HEK293 (cell line): ENCODE data around the gene CTF1.

ENCODE experiments used
- CTCF ChIA-PET: fragments of 350-600 bp; formaldehyde crosslinking; extraction: SDS; loops from one replicate; lab custom pipeline; 2021; ENCODE audit warnings: antibody characterized with exemption; lab: Yijun Ruan, JAX
- POLR2A ChIA-PET: fragments of 300-600 bp; formaldehyde crosslinking; extraction: SDS; loops from one replicate; lab custom pipeline; 2020; ENCODE audit warnings: antibody characterized with exemption, inconsistent platforms; lab: Yijun Ruan, JAX
- H3K27ac ChIP-seq: fragments of 200-500 bp; sonication (Bioruptor generic); 2 replicates; pipeline ENCODE4 v1.5.1; 2014; ENCODE audit warnings: low read depth, low read length, control low read depth, inconsistent platforms; ENCODE audit errors: extremely low read depth
- H3K36me3 ChIP-seq, 2 experiments: fragments of 200-500 bp in 1 of 2; sonication (Bioruptor generic) in 1 of 2; 1 replicate in 1 of 2; 2 replicates in 1 of 2; pipeline ENCODE4 v1.5.1; 2014 to 2017; ENCODE audit warnings: inconsistent platforms in 2 of 2, low read length in 2 of 2; ENCODE audit not compliant: control insufficient read depth in 2 of 2, insufficient read depth in 1 of 2
- H3K4me1 ChIP-seq: fragments of 200-500 bp; sonication (Bioruptor generic); 2 replicates; pipeline ENCODE4 v1.5.1; 2014; ENCODE audit warnings: mild to moderate bottlenecking, low read length, inconsistent platforms; ENCODE audit not compliant: control insufficient read depth, insufficient read depth
- H3K4me3 ChIP-seq: 2 replicates; pipeline ENCODE4 v1.5.1; 2011; ENCODE audit warnings: low read depth, mild to moderate bottlenecking, control low read depth, low read length, moderate library complexity
- H3K9me3 ChIP-seq: fragments of 200-500 bp; sonication (Bioruptor generic); 2 replicates; pipeline ENCODE4 v1.5.1; 2014; ENCODE audit warnings: low read depth, low read length, inconsistent platforms; ENCODE audit not compliant: control insufficient read depth, insufficient read depth
- FEZF1 ChIP-seq: fragments of 450-650 bp; formaldehyde crosslinking; IDR thresholded peaks from 2 replicates; pipeline ENCODE4 v1.5.1; 2016; ENCODE audit warnings: missing biosample characterization, missing genetic modification characterization
- GLI2 ChIP-seq: fragments of 450-650 bp; formaldehyde crosslinking; IDR thresholded peaks from 2 replicates; pipeline ENCODE4; 2017; ENCODE audit warnings: missing biosample characterization, missing genetic modification characterization, low read depth, borderline replicate concordance
- GLIS1 ChIP-seq: fragments of 450-650 bp; formaldehyde crosslinking; IDR thresholded peaks from 2 replicates; pipeline ENCODE4 v1.5.1; 2016; ENCODE audit warnings: missing biosample characterization, missing genetic modification characterization
- HOXA7 ChIP-seq: sonication (generic); formaldehyde crosslinking; IDR thresholded peaks from 2 replicates; pipeline ENCODE4 v1.8.1; 2022; ENCODE audit warnings: missing genetic modification reagents, borderline replicate concordance
- IKZF3 ChIP-seq: fragments of 450-650 bp; IDR thresholded peaks from 2 replicates; pipeline ENCODE4 v1.5.0; 2018; ENCODE audit warnings: missing biosample characterization, mild to moderate bottlenecking, missing genetic modification characterization, moderate library complexity
- KLF16 ChIP-seq: fragments of 450-650 bp; formaldehyde crosslinking; IDR thresholded peaks from 2 replicates; pipeline ENCODE4 v1.5.1; 2017; ENCODE audit warnings: missing biosample characterization, missing genetic modification characterization
- KLF8 ChIP-seq: fragments of 450-650 bp; formaldehyde crosslinking; IDR thresholded peaks from 2 replicates; pipeline ENCODE4 v1.5.1; 2016; ENCODE audit warnings: missing biosample characterization, missing genetic modification characterization
- MYNN ChIP-seq: fragments of 450-650 bp; formaldehyde crosslinking; IDR thresholded peaks from 2 replicates; pipeline ENCODE4 v1.5.1; 2016; ENCODE audit warnings: missing biosample characterization, missing genetic modification characterization, borderline replicate concordance
- SP2 ChIP-seq: fragments of 450-650 bp; formaldehyde crosslinking; IDR thresholded peaks from 2 replicates; pipeline ENCODE4 v1.5.1; 2016; ENCODE audit warnings: missing biosample characterization, missing genetic modification characterization
- SP3 ChIP-seq: fragments of 450-650 bp; formaldehyde crosslinking; IDR thresholded peaks from 2 replicates; pipeline ENCODE4 v1.5.1; 2016; ENCODE audit warnings: missing biosample characterization, missing genetic modification characterization
- ZBTB1 ChIP-seq: fragments of 450-650 bp; formaldehyde crosslinking; IDR thresholded peaks from 2 replicates; pipeline ENCODE4 v1.5.1; 2016; ENCODE audit warnings: missing biosample characterization, missing genetic modification characterization
- ZNF335 ChIP-seq: fragments of 450-650 bp; formaldehyde crosslinking; conservative IDR thresholded peaks from 2 replicates; pipeline ENCODE4 v1.5.1; 2016; ENCODE audit warnings: missing biosample characterization, missing genetic modification characterization
- ZNF341 ChIP-seq: fragments of 450-650 bp; formaldehyde crosslinking; IDR thresholded peaks from 2 replicates; pipeline ENCODE4; 2016; ENCODE audit warnings: low read depth, missing biosample characterization, missing genetic modification characterization
- ZNF600 ChIP-seq: fragments of 450-650 bp; formaldehyde crosslinking; IDR thresholded peaks from 2 replicates; pipeline ENCODE4 v1.5.1; 2016; ENCODE audit warnings: missing biosample characterization, missing genetic modification characterization
- ZNF654 ChIP-seq: fragments of 450-650 bp; formaldehyde crosslinking; IDR thresholded peaks from 2 replicates; pipeline ENCODE4 v1.5.1; 2016; ENCODE audit warnings: low read depth, missing biosample characterization, missing genetic modification characterization
- ZNF76 ChIP-seq: fragments of 450-650 bp; formaldehyde crosslinking; IDR thresholded peaks from 2 replicates; pipeline ENCODE4; 2016; ENCODE audit warnings: low read depth, missing biosample characterization, missing genetic modification characterization, borderline replicate concordance
- ZNF777 ChIP-seq: fragments of 450-650 bp; formaldehyde crosslinking; IDR thresholded peaks from 2 replicates; pipeline ENCODE4 v1.5.1; 2017; ENCODE audit warnings: missing biosample characterization, missing genetic modification characterization, borderline replicate concordance
- ZSCAN30 ChIP-seq: fragments of 450-650 bp; IDR thresholded peaks from 2 replicates; pipeline ENCODE4 v1.5.1; 2018; ENCODE audit warnings: missing biosample characterization, mild to moderate bottlenecking, missing genetic modification characterization, moderate library complexity
- TF ChIP-seq, protein P1 (sequence below): fragments of 450-650 bp; formaldehyde crosslinking; IDR thresholded peaks from 2 replicates; pipeline ENCODE4 v1.5.1; 2016; ENCODE audit warnings: missing biosample characterization, missing genetic modification characterization
- TF ChIP-seq, protein P2 (sequence below): fragments of 450-650 bp; formaldehyde crosslinking; IDR thresholded peaks from 2 replicates; pipeline ENCODE4 v1.5.1; 2016; ENCODE audit warnings: missing biosample characterization, missing genetic modification characterization
- TF ChIP-seq, protein P3 (sequence below): sonication (generic); formaldehyde crosslinking; IDR thresholded peaks from 2 replicates; pipeline ENCODE4 v1.8.1; 2022; ENCODE audit warnings: mild to moderate bottlenecking, moderate library complexity, missing genetic modification reagents

The CTF1 gene

GRCh38 chr16:30947541-30947858 lies 51.1 kb downstream of the CTF1 start:
- TF ChIP-seq KLF16 (tag by site-specific recombination) (no peak), HOXA7 (CRISPR knock-in tag) (no peak), ZNF654 (tag by site-specific recombination) (no peak), ZNF600 (no peak), GLI2 (tag by site-specific recombination) (no peak), ZBTB1 (tag by site-specific recombination) (no peak)
- TF ChIP-seq, protein P1, sequence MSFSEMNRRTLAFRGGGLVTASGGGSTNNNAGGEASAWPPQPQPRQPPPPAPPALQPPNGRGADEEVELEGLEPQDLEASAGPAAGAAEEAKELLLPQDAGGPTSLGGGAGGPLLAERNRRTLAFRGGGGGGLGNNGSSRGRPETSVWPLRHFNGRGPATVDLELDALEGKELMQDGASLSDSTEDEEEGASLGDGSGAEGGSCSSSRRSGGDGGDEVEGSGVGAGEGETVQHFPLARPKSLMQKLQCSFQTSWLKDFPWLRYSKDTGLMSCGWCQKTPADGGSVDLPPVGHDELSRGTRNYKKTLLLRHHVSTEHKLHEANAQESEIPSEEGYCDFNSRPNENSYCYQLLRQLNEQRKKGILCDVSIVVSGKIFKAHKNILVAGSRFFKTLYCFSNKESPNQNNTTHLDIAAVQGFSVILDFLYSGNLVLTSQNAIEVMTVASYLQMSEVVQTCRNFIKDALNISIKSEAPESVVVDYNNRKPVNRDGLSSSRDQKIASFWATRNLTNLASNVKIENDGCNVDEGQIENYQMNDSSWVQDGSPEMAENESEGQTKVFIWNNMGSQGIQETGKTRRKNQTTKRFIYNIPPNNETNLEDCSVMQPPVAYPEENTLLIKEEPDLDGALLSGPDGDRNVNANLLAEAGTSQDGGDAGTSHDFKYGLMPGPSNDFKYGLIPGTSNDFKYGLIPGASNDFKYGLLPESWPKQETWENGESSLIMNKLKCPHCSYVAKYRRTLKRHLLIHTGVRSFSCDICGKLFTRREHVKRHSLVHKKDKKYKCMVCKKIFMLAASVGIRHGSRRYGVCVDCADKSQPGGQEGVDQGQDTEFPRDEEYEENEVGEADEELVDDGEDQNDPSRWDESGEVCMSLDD, result no peak
- TF ChIP-seq, all 188 proteins: peak for 0
- H3K4me3 ChIP-seq, result no peak overlapping the region
- CTCF ChIA-PET, result interaction anchor here (0.6 to 0.7 kb wide), 2 partner anchors 37 to 38 kb away, joined by 3 to 6 read pairs; no protein-coding TSS in a partner anchor
- POLR2A ChIA-PET, result no interaction called here
- no peak overlapping the region for H3K27ac ChIP-seq
- H3K9me3 ChIP-seq, result no peaks in the 10 kb centered on the region
- H3K36me3 ChIP-seq, result peaks cover 25 to 40% of the 10 kb centered on the region in 2 experiments; a peak in 2 of 3 replicates
- H3K4me1 ChIP-seq, result no peaks in the 10 kb centered on the region

DNA sequence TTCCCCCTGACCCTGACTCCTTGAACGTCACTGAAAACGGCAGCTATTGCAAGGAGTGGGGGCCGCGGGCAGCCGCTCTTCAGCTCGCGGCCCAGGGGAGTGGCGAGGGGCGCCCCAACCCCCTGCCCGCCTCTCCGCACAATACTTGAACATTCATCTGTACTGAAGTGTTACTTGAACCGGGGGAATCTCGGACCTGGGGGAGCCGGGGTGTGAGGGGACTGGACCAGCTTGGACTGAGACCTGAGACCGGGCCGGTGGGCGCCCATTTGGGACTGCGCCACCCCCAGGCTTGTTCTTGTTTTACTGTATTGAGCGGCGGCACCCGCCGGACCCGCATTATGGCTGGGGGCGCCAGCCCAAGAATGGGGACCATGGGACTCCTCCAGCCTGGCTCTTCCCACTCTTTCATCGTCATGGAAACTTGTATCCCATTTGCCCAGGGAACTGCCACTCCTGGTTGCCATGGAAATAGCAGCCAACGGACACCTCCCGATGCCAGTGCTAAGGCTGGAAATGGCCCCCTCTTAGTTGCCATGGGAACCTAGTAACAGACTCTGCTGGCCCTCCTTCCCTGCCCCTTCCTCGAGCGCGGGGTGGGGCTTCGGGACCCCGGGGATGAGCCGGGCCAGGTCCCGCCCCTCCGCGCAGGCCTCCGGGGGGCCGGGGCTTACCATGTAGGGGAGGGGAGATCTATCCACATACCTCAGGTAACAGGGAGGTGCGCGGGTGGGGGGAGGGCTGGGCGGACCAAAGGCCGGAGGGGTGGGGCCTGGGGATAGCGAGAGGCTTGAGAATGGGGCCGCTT lies 51.6 kb downstream of the CTF1 start:
- ChIA-PET CTCF (interaction anchor here (0.6 to 0.7 kb wide), 3 partner anchors 13 to 38 kb away, joined by 3 to 6 read pairs (median 4); no protein-coding TSS in a partner anchor), POLR2A (no interaction called here)
- TF ChIP-seq KLF16 (tag by site-specific recombination), result no peak
- TF ChIP-seq ZNF76, result peak; percentile 16; the same call in 1 of the 2 replicates
- peak; percentile 90 for TF ChIP-seq SP2 (tag by site-specific recombination)
- TF ChIP-seq, protein P2, sequence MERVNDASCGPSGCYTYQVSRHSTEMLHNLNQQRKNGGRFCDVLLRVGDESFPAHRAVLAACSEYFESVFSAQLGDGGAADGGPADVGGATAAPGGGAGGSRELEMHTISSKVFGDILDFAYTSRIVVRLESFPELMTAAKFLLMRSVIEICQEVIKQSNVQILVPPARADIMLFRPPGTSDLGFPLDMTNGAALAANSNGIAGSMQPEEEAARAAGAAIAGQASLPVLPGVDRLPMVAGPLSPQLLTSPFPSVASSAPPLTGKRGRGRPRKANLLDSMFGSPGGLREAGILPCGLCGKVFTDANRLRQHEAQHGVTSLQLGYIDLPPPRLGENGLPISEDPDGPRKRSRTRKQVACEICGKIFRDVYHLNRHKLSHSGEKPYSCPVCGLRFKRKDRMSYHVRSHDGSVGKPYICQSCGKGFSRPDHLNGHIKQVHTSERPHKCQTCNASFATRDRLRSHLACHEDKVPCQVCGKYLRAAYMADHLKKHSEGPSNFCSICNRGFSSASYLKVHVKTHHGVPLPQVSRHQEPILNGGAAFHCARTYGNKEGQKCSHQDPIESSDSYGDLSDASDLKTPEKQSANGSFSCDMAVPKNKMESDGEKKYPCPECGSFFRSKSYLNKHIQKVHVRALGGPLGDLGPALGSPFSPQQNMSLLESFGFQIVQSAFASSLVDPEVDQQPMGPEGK (tag by site-specific recombination), result peak; percentile 90
- peak; percentile 82 for TF ChIP-seq SP3 (tag by site-specific recombination)
- TF ChIP-seq ZSCAN30 (tag by site-specific recombination), result no peak
- peak; percentile 74 for TF ChIP-seq IKZF3 (tag by site-specific recombination)
- no peak for TF ChIP-seq ZNF777 (tag by site-specific recombination)
- no peak for TF ChIP-seq KLF8 (tag by site-specific recombination)
- TF ChIP-seq, protein P3, sequence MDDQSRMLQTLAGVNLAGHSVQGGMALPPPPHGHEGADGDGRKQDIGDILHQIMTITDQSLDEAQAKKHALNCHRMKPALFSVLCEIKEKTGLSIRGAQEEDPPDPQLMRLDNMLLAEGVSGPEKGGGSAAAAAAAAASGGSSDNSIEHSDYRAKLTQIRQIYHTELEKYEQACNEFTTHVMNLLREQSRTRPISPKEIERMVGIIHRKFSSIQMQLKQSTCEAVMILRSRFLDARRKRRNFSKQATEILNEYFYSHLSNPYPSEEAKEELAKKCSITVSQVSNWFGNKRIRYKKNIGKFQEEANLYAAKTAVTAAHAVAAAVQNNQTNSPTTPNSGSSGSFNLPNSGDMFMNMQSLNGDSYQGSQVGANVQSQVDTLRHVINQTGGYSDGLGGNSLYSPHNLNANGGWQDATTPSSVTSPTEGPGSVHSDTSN, result peak; percentile 74; the same call in 1 of the 2 replicates
- peak; percentile 99 for TF ChIP-seq FEZF1 (tag by site-specific recombination)
- peak; percentile 70; the same call in 1 of the 2 replicates for TF ChIP-seq MYNN (tag by site-specific recombination)
- peak; percentile 83 for TF ChIP-seq GLIS1 (tag by site-specific recombination)
- 0 out of 2 replicates have a peak, but pooled peaks have one; percentile 1 for TF ChIP-seq ZNF335 (tag by site-specific recombination)
- TF ChIP-seq ZNF341 (tag by site-specific recombination), result peak; percentile 87
- Histone ChIP-seq H3K9me3 (no peaks in the 10 kb centered on the region), H3K4me1 (no peaks in the 10 kb centered on the region), H3K4me3 (peak overlapping the region; percentile 69), H3K27ac (peak overlapping the region; percentile 45; the same call in 1 of the 2 replicates), H3K36me3 (peaks cover 20 to 35% of the 10 kb centered on the region in 2 experiments; a peak in 2 of 3 replicates)
